Heart left ventricle (tissue), 13 donors: ENCODE data around the gene STEAP1.
"Not testable (repeated sequence)": the region's sequence is repeated elsewhere in the genome, so short reads cannot be mapped to it uniquely, and the experiment has no call there.

Experiments used
- CTCF ChIP-seq, 12 donors: fragments of 200-600 bp; sonication (generic) in 4 of 12; IDR thresholded peaks; one replicate each; pipeline versions ENCODE4 v1.5.0 to v1.8.0; 2018 to 2022; ENCODE audit warnings: antibody characterized with exemption in 12 of 12, mild to moderate bottlenecking in 5 of 12
- POLR2A ChIP-seq, 2 donors: fragments of 450-650 bp; IDR thresholded peaks; one replicate each; pipeline ENCODE4 v1.6.1; 2017; ENCODE audit warnings: antibody characterized with exemption in 2 of 2, mild to moderate bottlenecking in 2 of 2, moderate library complexity in 2 of 2
- donor health status: ischemic (EF 13 %, LVEDD 7.1; RV severe dilation, severe dysfunction).
- donor health status: DM: no; HTN: yes; CAD: no.
- donor health status: DM: no; HTN: no; CAD: no.
- donor health status: ischemic (EF 25% LVEDD 6.9; RV normal size, moderate dysfunction).
- donor health status: ischemic (EF 25% LVEDD 5.7; RV mildly dilated, moderate dysfunction).
- donor health status: ischemic (EF 35%, LVEDD 5.7; RV mildly dilated, moderate dysfunction).
- donor health status: nonischemic (EF 11% LVEDD 7.7; RV severe dilation, severe dysfunction).
- donor health status: DM: yes; HTN: yes; CAD: no.
- donor health status: PGD.
- donor health status: ischemic (EF 29% LVEDD 5.4; RV normal size, mild dysfunction).
- donor health status: nonischemic (EF 23%, LVEDD 6.1; RV moderate dilation, normal function).

- not testable (repeated sequence) for TF ChIP-seq CTCF, POLR2A (IDR thresholded peaks at IDR 0.05)
These were observed 22.5 kb upstream of the STEAP1 start for GRCh38 chr7:90131746-90132145.
